H9 (cell line): ENCODE measurements around the gene PRRT1B. TPM values are rescaled to one million over a fixed set of nuclear protein-coding genes. Genes with fewer than 3 reads are reported as not detected.

Experiments used
- DNase-seq: peaks from one replicate; pipeline ENCODE4 v3.0.0-alpha.2; 2017
- H2AFZ ChIP-seq: one replicate; pipeline ENCODE4 v1.6.1; 2013; ENCODE audit warnings: mild to moderate bottlenecking, low read length, control low read depth, moderate library complexity
- H2AK5ac ChIP-seq: 2 replicates; pipeline ENCODE4 v1.6.1; 2013; ENCODE audit warnings: low read length, control low read depth, mixed read lengths; ENCODE audit not compliant: insufficient read length
- H2BK120ac ChIP-seq: one replicate; pipeline ENCODE4 v1.6.1; 2013; ENCODE audit warnings: low read depth, mild to moderate bottlenecking, low read length, control low read depth, inconsistent platforms; ENCODE audit not compliant: poor library complexity, severe bottlenecking
- H2BK12ac ChIP-seq: 2 replicates; pipeline ENCODE4 v1.6.1; 2013; ENCODE audit warnings: low read length, control low read depth, mixed read lengths, low read depth; ENCODE audit not compliant: insufficient read length
- H2BK15ac ChIP-seq: 2 replicates; pipeline ENCODE4 v1.6.1; 2013; ENCODE audit warnings: low read depth, low read length, control low read depth
- H2BK20ac ChIP-seq: one replicate; pipeline ENCODE4 v1.6.1; 2013; ENCODE audit warnings: low read depth, mild to moderate bottlenecking, low read length, control low read depth, inconsistent platforms; ENCODE audit not compliant: poor library complexity, severe bottlenecking
- H2BK5ac ChIP-seq: 2 replicates; pipeline ENCODE4 v1.6.1; 2013; ENCODE audit warnings: low read length, control low read depth, mixed read lengths; ENCODE audit not compliant: insufficient read length
- H3K14ac ChIP-seq: 2 replicates; pipeline ENCODE4 v1.6.1; 2013; ENCODE audit warnings: low read length, control low read depth; ENCODE audit not compliant: insufficient read depth
- H3K18ac ChIP-seq: 2 replicates; pipeline ENCODE4 v1.6.1; 2013; ENCODE audit warnings: low read depth, mild to moderate bottlenecking, mixed read lengths, low read length, control low read depth; ENCODE audit not compliant: insufficient read length
- H3K23ac ChIP-seq: 2 replicates; pipeline ENCODE4 v1.6.1; 2013; ENCODE audit warnings: low read length, control low read depth, mixed read lengths, low read depth; ENCODE audit not compliant: insufficient read length
- H3K23me2 ChIP-seq: 2 replicates; pipeline ENCODE4 v1.6.1; 2013; ENCODE audit warnings: low read depth, mild to moderate bottlenecking, mixed read lengths, low read length, control low read depth; ENCODE audit not compliant: insufficient read length, poor library complexity, severe bottlenecking
- H3K27ac ChIP-seq: 2 replicates; pipeline ENCODE4 v1.5.1; 2013; ENCODE audit warnings: low read length, control low read depth, mixed read lengths, low read depth; ENCODE audit not compliant: insufficient read length
- H3K27me3 ChIP-seq: 2 replicates; pipeline ENCODE4 v1.6.1; 2013; ENCODE audit warnings: low read length, control low read depth, inconsistent platforms; ENCODE audit not compliant: insufficient read depth
- H3K4ac ChIP-seq: 2 replicates; pipeline ENCODE4 v1.6.1; 2013; ENCODE audit warnings: low read depth, mild to moderate bottlenecking, control low read depth, inconsistent platforms, low read length, moderate library complexity
- H3K4me1 ChIP-seq: 2 replicates; pipeline ENCODE4 v1.6.1; 2013; ENCODE audit warnings: low read length, control low read depth, inconsistent platforms; ENCODE audit not compliant: insufficient read depth
- H3K4me2 ChIP-seq: 2 replicates; pipeline ENCODE4 v1.6.1; 2013; ENCODE audit warnings: low read length, control low read depth, mixed read lengths; ENCODE audit not compliant: insufficient read length, insufficient read depth
- H3K56ac ChIP-seq: 2 replicates; pipeline ENCODE4 v1.6.1; 2013; ENCODE audit warnings: low read depth, mild to moderate bottlenecking, mixed read lengths, low read length, control low read depth; ENCODE audit not compliant: insufficient read length
- H3K79me1 ChIP-seq: 2 replicates; pipeline ENCODE4 v1.6.1; 2013; ENCODE audit warnings: low read depth, mild to moderate bottlenecking, moderate library complexity, low read length, control low read depth, inconsistent platforms; ENCODE audit not compliant: insufficient read depth, poor library complexity, severe bottlenecking
- H3K79me2 ChIP-seq: 2 replicates; pipeline ENCODE4 v1.6.1; 2013; ENCODE audit warnings: low read length, control low read depth, inconsistent platforms; ENCODE audit not compliant: insufficient read depth
- H3K9ac ChIP-seq: 2 replicates; pipeline ENCODE4 v1.6.1; 2013; ENCODE audit warnings: low read length, control low read depth, mixed read lengths; ENCODE audit not compliant: insufficient read length; ENCODE audit errors: extremely low read depth
- H3K9me3 ChIP-seq: one replicate; pipeline ENCODE4 v1.6.1; 2013; ENCODE audit warnings: low read depth, low read length, inconsistent platforms; ENCODE audit not compliant: control insufficient read depth
- H3T11ph ChIP-seq: one replicate; pipeline ENCODE4 v1.6.1; 2013; ENCODE audit warnings: mild to moderate bottlenecking, low read length, control low read depth, inconsistent platforms
- H4K20me1 ChIP-seq: one replicate; pipeline ENCODE4 v1.6.1; 2013; ENCODE audit not compliant: control insufficient read depth, insufficient read length, insufficient read depth
- H4K5ac ChIP-seq: 2 replicates; pipeline ENCODE4 v1.6.1; 2013; ENCODE audit warnings: low read depth, mild to moderate bottlenecking, mixed read lengths, low read length, control low read depth; ENCODE audit not compliant: insufficient read length
- H4K8ac ChIP-seq: replicated peaks from 2 replicates; pipeline ENCODE4 v1.6.1; 2013; ENCODE audit warnings: low read length, control low read depth, mixed read lengths, low read depth; ENCODE audit not compliant: insufficient read length
- H4K91ac ChIP-seq: 2 replicates; pipeline ENCODE4 v1.6.1; 2013; ENCODE audit warnings: low read depth, mild to moderate bottlenecking, moderate library complexity, mixed read lengths, low read length, control low read depth; ENCODE audit not compliant: insufficient read length
- H3K27ac Mint-ChIP-seq, 3 experiments: 2 replicates in 2 of 3; 3 replicates in 1 of 3; pipeline ENCODE4 v1.8.0; 2020 to 2021; ENCODE audit warnings: mixed read lengths in 3 of 3, mild to moderate bottlenecking in 1 of 3, moderate library complexity in 1 of 3
- H3K27me3 Mint-ChIP-seq: 2 replicates; pipeline ENCODE4 v1.8.0; 2021; ENCODE audit warnings: low read depth, mild to moderate bottlenecking, moderate library complexity, mixed read lengths
- H3K36me3 Mint-ChIP-seq, 3 experiments: 2 replicates in 2 of 3; 3 replicates in 1 of 3; pipeline ENCODE4 v1.8.0; 2020 to 2021; ENCODE audit warnings: low read depth in 3 of 3, mixed read lengths in 3 of 3; ENCODE audit not compliant: insufficient read depth in 1 of 3
- H3K4me1 Mint-ChIP-seq, 2 experiments: 2 replicates each; pipeline ENCODE4 v1.8.0; 2020; ENCODE audit warnings: mixed read lengths in 2 of 2
- H3K4me3 Mint-ChIP-seq, 2 experiments: 2 replicates in 1 of 2; 3 replicates in 1 of 2; pipeline ENCODE4 v1.8.0; 2020 to 2021; ENCODE audit warnings: mild to moderate bottlenecking in 2 of 2, mixed read lengths in 2 of 2, moderate library complexity in 1 of 2
- H3K9me3 Mint-ChIP-seq, 2 experiments: 2 replicates in 1 of 2; 3 replicates in 1 of 2; pipeline ENCODE4 v1.8.0; 2020; ENCODE audit warnings: mild to moderate bottlenecking in 2 of 2, mixed read lengths in 2 of 2, moderate library complexity in 1 of 2
- CTCF ChIP-seq: fragments of 200-600 bp; sonication (generic); conservative IDR thresholded peaks from 3 replicates; pipeline ENCODE4 v1.8.0; 2021; ENCODE audit warnings: antibody characterized with exemption, mild to moderate bottlenecking
- WGBS: extraction: QIAGEN DNeasy Blood & Tissue Kit; methylation state at CpG from one replicate; pipeline ENCODE4 v1.1.7; 2013; ENCODE audit warnings: missing lambda C conversion rate, low lambda C conversion rate, mixed read lengths; ENCODE audit not compliant: insufficient read length; ENCODE audit errors: extremely low coverage; 5-methylcytosine and 5-hydroxymethylcytosine counted together
- total RNA-seq: library from RNA; stranded (reverse); gene quantifications from 2 replicates; pipeline ENCODE4 v1.2.1, GENCODE V29; 2021

Gene PRRT1B
- total RNA-seq, 1 experiment from 2014 or later: 1.0 TPM

- Histone ChIP-seq H4K20me1 (no peaks in the 10 kb centered on the region), H2AFZ (no peak overlapping the region), H2BK5ac (no peak overlapping the region), H3K9ac (no peak overlapping the region), H2BK15ac (no peak overlapping the region), H4K8ac (no peak overlapping the region), H3K23ac (no peak overlapping the region), H3K4ac (no peak overlapping the region), H3K4me2 (no peak overlapping the region), H2AK5ac (no peak overlapping the region), H4K91ac (no peak overlapping the region), H3K27ac (no peak overlapping the region), H3K79me2 (no peaks in the 10 kb centered on the region), H2BK12ac (no peak overlapping the region), H4K5ac (no peak overlapping the region), H3T11ph (no peak overlapping the region), H3K79me1 (no peaks in the 10 kb centered on the region), H3K9me3 (no peaks in the 10 kb centered on the region), H3K14ac (no peak overlapping the region), H2BK20ac (no peak overlapping the region), H3K56ac (no peak overlapping the region), H3K27me3 (no peaks in the 10 kb centered on the region), H3K18ac (no peak overlapping the region), H3K23me2 (no peaks in the 10 kb centered on the region), H3K4me1 (no peaks in the 10 kb centered on the region), H2BK120ac (no peak overlapping the region)
- Mint-ChIP-seq H3K27me3 (no peaks in the 10 kb centered on the region), H3K4me1 (no peaks in the 10 kb centered on the region), H3K4me3 (no peak overlapping the region), H3K36me3 (peaks cover 40 to 71% (median 61%) of the 10 kb centered on the region in 3 experiments; a peak in 6 of 7 replicates), H3K9me3 (no peaks in the 10 kb centered on the region), H3K27ac (no peak overlapping the region; a peak in 2 of 7 replicates)
- no peak for DNase-seq
- no CpG with 5 or more reads among the region's 20 CpGs for WGBS
- TF ChIP-seq CTCF: no peak
These were observed 26.8 kb upstream of the PRRT1B start for GRCh38 chr9:131518553-131518952.
